Activated CD4-positive, CD25-positive, alpha-beta regulatory T cell treated with anti-CD3 and anti-CD28 coated beads, Interleukin-2, amount 50 U/mL, for 16 hours (primary cell): ENCODE data around the gene TBC1D26.
"Not testable (repeated sequence)": the region's sequence is repeated elsewhere in the genome, so short reads cannot be mapped to it uniquely, and the experiment has no call there.

ENCODE experiments used
- DNase-seq: peaks from one replicate; pipeline ENCODE4 v3.0.0-alpha.2; 2020; ENCODE audit warnings: low read depth, low spot score

Gene TBC1D26

DNA sequence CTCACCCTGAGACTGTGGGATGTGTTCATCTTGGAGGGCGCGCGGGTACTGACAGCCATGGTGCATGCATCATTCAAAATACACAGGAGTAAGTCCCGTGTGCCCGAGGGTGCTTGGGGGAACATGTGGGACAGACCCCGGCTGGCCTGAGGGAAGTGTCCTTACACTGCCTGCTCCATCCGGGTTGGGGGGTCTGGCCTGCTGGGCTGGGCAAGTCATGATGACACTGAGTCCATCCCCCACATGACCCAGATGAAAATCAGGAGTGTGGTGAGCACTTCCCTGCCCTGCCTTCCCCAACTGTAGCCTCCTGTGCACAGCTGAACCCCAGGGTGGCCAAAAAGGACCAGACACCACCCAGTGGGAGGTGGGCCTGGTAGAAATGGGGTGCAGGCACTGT is 10.8 kb downstream of the TBC1D26 start:
- no peak for DNase-seq

- no peak for DNase-seq
Measured at GRCh38 chr17:15744074-15744676, 12.1 kb downstream of the TBC1D26 start.

DNA sequence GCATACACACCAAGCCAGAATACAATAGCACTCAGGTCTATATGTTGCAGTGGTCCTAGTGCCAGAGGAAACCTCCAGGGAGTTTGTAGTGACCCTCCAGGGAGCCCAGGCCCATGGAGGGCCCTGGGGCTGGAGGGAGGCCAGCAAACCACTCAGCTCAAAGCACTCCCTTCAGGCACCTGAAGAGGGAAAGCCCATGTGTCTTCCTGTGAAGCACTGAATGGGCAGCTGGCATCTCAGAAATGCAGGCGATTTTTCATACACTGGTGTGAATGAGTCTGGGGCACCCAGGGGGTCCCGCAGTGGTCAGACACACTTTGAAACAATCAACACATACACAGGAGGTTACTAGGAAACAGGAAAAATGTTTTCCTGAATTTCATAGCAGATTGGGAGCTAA is 12.8 kb downstream of the TBC1D26 start:
- DNase-seq: no peak

- not testable (repeated sequence) for DNase-seq
Measured at GRCh38 chr17:15749403-15749802, 17.3 kb downstream of the TBC1D26 start.

DNA sequence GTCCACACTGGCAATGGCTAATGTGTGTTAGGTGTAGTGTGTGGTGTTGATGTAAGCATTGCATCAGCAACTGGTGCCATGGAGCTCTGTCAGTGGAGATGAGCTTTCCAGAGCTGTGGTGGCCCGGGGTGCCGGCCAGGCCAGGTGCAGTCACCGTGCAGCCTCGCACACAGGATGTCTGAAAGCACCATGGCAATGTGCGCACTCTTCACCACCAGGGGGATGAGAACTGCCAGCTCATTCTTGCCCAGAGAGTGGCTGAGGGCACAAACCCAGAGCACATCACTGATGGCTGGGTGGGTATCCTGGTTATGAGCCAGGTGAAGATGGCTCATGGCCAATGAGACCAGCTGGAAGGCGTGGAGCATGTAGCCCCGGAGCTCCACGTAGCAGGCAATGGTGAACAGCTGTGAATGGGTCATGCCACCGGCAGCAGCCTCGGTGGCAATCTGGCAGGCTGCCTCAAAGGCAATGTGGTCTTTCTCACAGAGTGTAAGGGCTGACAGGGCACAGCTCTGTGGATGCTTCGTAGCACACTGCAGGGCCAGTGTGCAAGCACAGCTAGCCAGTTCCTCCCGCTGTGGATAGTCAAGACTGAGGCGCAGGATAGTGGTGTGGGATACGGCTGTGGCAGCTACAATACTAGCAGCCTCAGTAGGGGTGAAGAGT is 36.9 kb downstream of the TBC1D26 start:
- DNase-seq: not testable (repeated sequence)

GRCh38 chr17:15770679-15771078 is 38.6 kb downstream of the TBC1D26 start:
- DNase-seq: not testable (repeated sequence)

DNA sequence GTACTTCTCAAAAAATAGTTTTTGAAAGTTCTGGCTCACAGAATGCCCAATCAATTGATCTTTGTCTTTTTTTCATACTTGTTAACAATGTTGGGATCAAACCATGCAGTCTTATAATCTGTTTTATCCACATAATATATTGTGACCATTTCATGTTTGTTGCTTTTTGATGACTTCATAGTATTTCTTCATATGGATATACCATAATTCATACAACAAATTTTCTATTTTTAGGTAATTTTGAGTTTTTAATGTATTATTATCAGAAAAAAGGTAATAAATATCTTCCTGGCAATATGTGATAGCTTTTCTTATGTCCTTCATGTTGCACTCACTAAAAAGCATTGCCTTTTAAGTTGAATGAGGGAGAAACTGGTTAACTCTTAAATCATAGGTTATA is 44.8 kb downstream of the TBC1D26 start:
- DNase-seq: no peak

GRCh38 chr17:15777297-15777696 is 45.2 kb downstream of the TBC1D26 start:
- DNase-seq: no peak

DNA sequence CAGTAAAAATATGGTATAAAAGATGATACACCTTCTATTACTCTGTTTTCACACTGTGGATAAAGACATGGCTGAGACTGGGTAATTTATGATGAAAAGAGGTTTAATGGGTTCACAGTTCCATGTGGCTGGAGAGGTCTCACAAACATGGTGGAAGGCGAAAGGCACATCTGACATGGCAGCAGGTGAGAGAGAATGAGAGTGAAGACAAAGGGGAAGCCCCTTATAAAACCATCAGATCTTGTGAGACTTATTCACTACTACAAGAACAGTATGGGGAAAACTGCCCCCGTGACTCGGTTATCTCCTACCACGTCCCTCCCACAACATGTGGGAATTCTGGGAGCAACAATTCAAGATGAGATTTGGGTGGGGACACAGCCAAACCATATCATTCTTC is 45.6 kb downstream of the TBC1D26 start:
- no peak for DNase-seq

DNA sequence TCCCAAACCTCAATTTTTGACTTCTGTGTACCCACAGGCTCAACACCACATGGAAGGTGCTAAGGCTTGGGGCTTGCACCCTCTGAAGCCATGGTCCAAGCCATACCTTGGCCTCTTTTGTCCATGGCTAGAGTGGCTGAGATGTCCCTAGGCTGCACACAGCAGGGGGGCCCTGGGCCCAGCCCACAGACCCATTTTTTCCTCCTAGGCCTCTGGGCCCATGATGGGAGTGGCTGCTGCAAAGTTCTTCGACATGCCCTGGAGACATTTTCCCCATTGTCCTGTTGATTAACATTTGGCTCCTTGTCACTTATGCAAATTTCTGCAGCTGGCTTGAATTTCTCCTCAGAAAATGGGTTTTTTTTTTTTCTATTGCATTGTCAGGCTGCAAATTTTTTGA is 47.0 kb downstream of the TBC1D26 start:
- DNase-seq: no peak

DNA sequence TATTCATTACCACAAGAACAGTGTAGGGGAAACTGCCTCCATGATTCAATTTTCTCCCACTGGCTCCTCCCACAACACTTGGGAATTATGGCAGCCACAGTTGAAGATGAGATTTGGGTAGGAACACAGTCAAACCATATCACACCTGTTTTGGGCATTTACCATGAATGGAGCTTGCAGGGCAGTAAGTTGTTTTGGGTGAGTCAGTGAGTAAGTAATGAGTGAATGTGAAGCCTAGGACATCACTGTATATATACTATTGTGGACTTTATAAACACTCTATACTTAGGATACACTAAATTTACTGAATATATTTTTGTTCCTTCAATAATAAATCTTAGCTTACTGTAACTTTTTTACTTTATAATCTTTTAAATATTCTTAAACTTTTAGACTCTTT is 48.1 kb downstream of the TBC1D26 start:
- DNase-seq: no peak

- DNase-seq: no peak
Measured at GRCh38 chr17:15782866-15783265, 50.8 kb downstream of the TBC1D26 start.

DNA sequence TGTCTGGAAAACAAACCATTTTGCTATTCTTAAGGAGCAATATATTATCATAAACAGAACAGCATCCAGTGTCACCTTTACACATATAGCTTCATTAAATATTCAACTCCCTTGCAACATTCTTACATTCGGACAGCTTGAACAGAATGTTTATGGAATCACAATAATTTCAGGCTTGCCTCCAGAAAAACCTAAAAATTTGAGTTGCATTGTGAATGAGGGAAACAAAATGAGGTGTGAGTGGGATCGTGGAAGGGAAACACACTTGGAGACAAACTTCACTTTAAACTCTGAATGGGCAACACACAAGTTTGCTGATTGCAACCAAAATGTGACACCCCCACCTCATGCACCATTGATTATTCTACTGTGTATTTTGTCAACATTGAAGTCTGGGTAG is 51.4 kb downstream of the TBC1D26 start:
- no peak for DNase-seq

- not testable (repeated sequence) for DNase-seq
Measured at GRCh38 chr17:15784351-15784750, 52.3 kb downstream of the TBC1D26 start.

DNA sequence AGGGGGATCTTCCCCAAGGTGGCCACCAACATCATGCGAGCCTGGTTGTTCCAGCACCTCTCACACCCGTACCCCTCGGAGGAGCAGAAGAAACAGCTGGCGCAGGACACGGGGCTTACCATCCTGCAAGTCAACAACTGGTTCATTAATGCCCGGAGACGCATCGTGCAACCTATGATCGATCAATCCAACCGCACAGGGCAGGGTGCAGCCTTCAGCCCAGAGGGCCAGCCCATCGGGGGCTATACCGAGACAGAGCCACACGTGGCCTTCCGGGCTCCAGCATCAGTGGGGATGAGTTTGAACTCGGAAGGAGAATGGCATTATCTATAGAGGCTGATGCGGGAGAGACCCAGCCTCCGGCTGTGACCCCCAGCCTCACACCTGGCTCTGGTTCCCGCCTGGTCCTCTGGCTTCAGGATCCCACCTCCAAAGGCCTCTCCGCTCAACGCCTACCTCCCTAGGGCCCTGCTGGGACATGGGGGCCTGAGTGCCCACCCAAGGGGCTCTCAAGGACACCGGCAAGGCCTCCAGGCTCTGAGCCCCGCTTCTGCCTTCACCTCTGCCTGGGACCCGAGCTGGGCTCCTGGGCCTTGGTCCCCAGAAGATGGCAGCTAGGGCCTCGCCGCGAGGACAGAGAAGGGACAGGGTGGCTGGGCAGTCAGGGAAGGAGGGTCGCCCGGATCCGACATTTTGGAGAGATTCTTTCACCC is 55.4 kb downstream of the TBC1D26 start:
- not testable (repeated sequence) for DNase-seq

DNA sequence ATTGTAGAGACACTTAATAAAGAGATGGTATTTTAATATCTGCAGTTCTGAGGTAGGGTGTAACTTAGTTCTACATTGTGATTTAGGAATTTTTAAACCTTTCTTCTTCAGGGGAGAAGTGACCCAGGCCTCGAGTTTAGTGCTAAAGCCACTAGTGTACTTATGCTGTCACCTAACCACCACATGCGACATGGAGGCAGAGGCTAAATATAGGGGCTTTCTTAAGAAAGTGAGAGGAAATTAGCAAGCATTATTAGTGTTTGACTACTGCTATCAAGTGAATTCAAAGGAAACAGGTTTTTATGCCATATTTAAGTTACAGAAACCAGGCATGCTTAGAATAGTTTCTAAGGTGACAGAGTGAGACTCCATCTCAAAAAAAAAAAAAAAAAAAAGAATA is 56.3 kb downstream of the TBC1D26 start:
- not testable (repeated sequence) for DNase-seq
